Neuronal stem cell (in vitro differentiated cells): ENCODE data around the gene TTLL10.
A peak's percentile ranks its signal among the peaks of the same experiment; 100 is the strongest.

Experiments used
- DNase-seq: peaks from one replicate; pipeline ENCODE4 v3.0.0-alpha.2; 2013; ENCODE audit warnings: low spot score
- H2AFZ ChIP-seq: one replicate; pipeline ENCODE4 v1.6.1; 2013; ENCODE audit warnings: mild to moderate bottlenecking, low read length, inconsistent platforms
- H2AK5ac ChIP-seq: 2 replicates; pipeline ENCODE4 v1.6.1; 2013; ENCODE audit warnings: low read depth, mild to moderate bottlenecking, inconsistent platforms, low read length, moderate library complexity, mixed read lengths
- H2BK120ac ChIP-seq: 2 replicates; pipeline ENCODE4 v1.6.1; 2013; ENCODE audit warnings: low read depth, mild to moderate bottlenecking, inconsistent platforms, low read length, moderate library complexity, mixed read lengths
- H2BK12ac ChIP-seq: one replicate; pipeline ENCODE4 v1.6.1; 2013; ENCODE audit warnings: low read length, inconsistent platforms
- H2BK15ac ChIP-seq: 2 replicates; pipeline ENCODE4 v1.6.1; 2013; ENCODE audit warnings: mild to moderate bottlenecking, low read length, inconsistent platforms, mixed read lengths
- H2BK5ac ChIP-seq: one replicate; pipeline ENCODE4 v1.6.1; 2013; ENCODE audit warnings: inconsistent platforms, mild to moderate bottlenecking, low read length, moderate library complexity
- H3K14ac ChIP-seq: one replicate; pipeline ENCODE4 v1.6.1; 2013; ENCODE audit warnings: low read length, inconsistent platforms
- H3K18ac ChIP-seq: 2 replicates; pipeline ENCODE4 v1.6.1; 2013; ENCODE audit warnings: low read length, inconsistent platforms
- H3K23ac ChIP-seq: 2 replicates; pipeline ENCODE4 v1.6.1; 2013; ENCODE audit warnings: low read depth, mild to moderate bottlenecking, mixed read lengths, low read length, inconsistent platforms; ENCODE audit not compliant: poor library complexity
- H3K27ac ChIP-seq: replicated peaks from 3 replicates; pipeline ENCODE4 v1.5.1; 2013; ENCODE audit warnings: low read length, inconsistent platforms
- H3K27me3 ChIP-seq, 3 experiments: 2 replicates each; pipeline ENCODE4 v1.6.1; 2013; ENCODE audit warnings: low read length in 3 of 3, mild to moderate bottlenecking in 2 of 3, inconsistent platforms in 1 of 3, low read depth in 1 of 3, mixed read lengths in 1 of 3, moderate library complexity in 1 of 3; ENCODE audit not compliant: control insufficient read depth in 3 of 3, insufficient read depth in 3 of 3
- H3K36me3 ChIP-seq, 2 donors: replicated peaks in 1 of 2; 2 replicates each; pipeline ENCODE4 v1.6.1; 2013; ENCODE audit warnings: low read length in 2 of 2; ENCODE audit not compliant: control insufficient read depth in 2 of 2, insufficient read depth in 2 of 2
- H3K4ac ChIP-seq: 2 replicates; pipeline ENCODE4 v1.6.1; 2013; ENCODE audit warnings: inconsistent platforms, mild to moderate bottlenecking, low read length, moderate library complexity
- H3K4me1 ChIP-seq, 2 donors: 1 replicate in 1 of 2; 2 replicates in 1 of 2; pipeline ENCODE4 v1.6.1; 2013; ENCODE audit warnings: low read length in 2 of 2, low read depth in 1 of 2; ENCODE audit not compliant: control insufficient read depth in 2 of 2, insufficient read depth in 1 of 2
- H3K4me2 ChIP-seq: one replicate; pipeline ENCODE4 v1.6.1; 2013; ENCODE audit warnings: mild to moderate bottlenecking, low read length, inconsistent platforms; ENCODE audit not compliant: insufficient read depth, poor library complexity, severe bottlenecking
- H3K4me3 ChIP-seq, 2 donors: 2 replicates each; pipeline ENCODE4 v1.5.1; 2013; ENCODE audit warnings: low read length in 2 of 2, mild to moderate bottlenecking in 2 of 2, inconsistent platforms in 1 of 2, moderate library complexity in 1 of 2
- H3K79me1 ChIP-seq: one replicate; pipeline ENCODE4 v1.6.1; 2013; ENCODE audit warnings: low read depth, mild to moderate bottlenecking, inconsistent platforms, low read length, moderate library complexity
- H3K9ac ChIP-seq: one replicate; pipeline ENCODE4 v1.6.1; 2013; ENCODE audit warnings: mild to moderate bottlenecking, low read depth, low read length, inconsistent platforms; ENCODE audit not compliant: poor library complexity
- H3K9me3 ChIP-seq, 2 donors: replicated peaks in 1 of 2; 2 replicates each; pipeline versions ENCODE3 to v1.6.1; 2013; ENCODE audit warnings: low read length in 2 of 2, mild to moderate bottlenecking in 2 of 2, inconsistent platforms in 1 of 2, low read depth in 1 of 2, mixed read lengths in 1 of 2, moderate library complexity in 1 of 2; ENCODE audit not compliant: control insufficient read depth in 2 of 2, insufficient read depth in 1 of 2
- H4K8ac ChIP-seq: one replicate; pipeline ENCODE4 v1.6.1; 2013; ENCODE audit warnings: low read depth, mild to moderate bottlenecking, inconsistent platforms, low read length, moderate library complexity
- H4K91ac ChIP-seq: one replicate; pipeline ENCODE4 v1.6.1; 2013; ENCODE audit warnings: low read length, low read depth, mild to moderate bottlenecking, inconsistent platforms; ENCODE audit not compliant: poor library complexity
- WGBS, 2 donors: extraction: QIAGEN DNeasy Blood & Tissue Kit; methylation state at CpG; one replicate each; pipeline ENCODE4 v1.1.7; 2013; ENCODE audit warnings: missing lambda C conversion rate in 2 of 2, mixed read lengths in 1 of 2; ENCODE audit not compliant: insufficient read length in 2 of 2, insufficient replicate concordance in 1 of 2; ENCODE audit errors: extremely low coverage in 2 of 2; 5-methylcytosine and 5-hydroxymethylcytosine counted together

Gene TTLL10

DNA sequence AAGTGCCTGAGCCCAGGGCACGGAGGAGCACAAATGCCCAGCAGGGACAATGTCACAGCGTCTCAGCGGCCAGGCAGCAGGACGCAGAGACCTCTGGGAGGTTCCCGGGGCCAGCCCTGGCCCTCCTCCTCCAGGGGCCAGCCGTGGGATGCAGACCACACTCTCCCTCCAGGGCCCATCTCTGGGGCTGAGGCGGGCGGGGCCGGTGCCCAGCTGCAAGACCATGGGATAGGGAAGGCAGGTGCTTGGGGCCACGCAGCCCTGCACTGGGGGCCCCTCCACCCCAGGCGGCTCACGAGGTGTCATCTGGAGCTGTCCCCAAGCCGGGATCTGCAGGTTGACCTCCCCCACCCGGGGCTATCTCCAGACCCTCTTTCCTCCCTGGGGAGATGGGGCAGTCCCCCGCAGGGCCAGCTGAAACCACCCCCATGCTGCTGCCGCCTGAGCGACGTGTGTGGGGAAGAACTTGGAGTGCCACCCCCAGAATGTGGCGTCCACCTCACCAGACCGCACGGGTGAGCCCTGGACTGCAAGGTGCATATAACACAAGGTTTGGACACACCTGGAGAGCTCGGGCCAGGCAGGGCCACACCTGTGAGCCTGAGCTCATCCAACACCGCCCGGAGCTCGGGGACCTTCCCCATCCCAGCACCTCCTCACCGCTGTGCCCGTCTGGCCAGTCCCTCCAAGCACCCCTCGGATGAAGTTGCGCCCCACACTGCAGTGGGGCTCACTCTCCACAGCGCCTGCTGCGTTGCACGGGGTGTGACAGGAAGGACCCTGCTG lies 4.1 kb upstream of the TTLL10 start:
- Histone ChIP-seq H4K8ac (peak overlapping the region; percentile 65), H3K4me1 (peaks cover 20 to 37% of the 10 kb centered on the region in 2 donors), H3K23ac (peak overlapping the region; percentile 73), H3K9me3 (no peaks in the 10 kb centered on the region), H2AK5ac (peak overlapping the region; percentile 99), H3K18ac (peak overlapping the region; percentile 92), H4K91ac (no peak overlapping the region), H3K4me3 (no peak overlapping the region), H3K4me2 (no peak overlapping the region), H2BK120ac (peak overlapping the region; percentile 87), H2BK5ac (peak overlapping the region; percentile 39), H3K79me1 (no peaks in the 10 kb centered on the region), H3K4ac (peak overlapping the region; percentile 84), H2BK12ac (peak overlapping the region; percentile 90), H2BK15ac (peak overlapping the region; percentile 98), H3K27ac (no peak overlapping the region), H3K27me3 (peaks cover 0 to 33% (median 8%) of the 10 kb centered on the region in 3 experiments), H3K36me3 (no peaks in the 10 kb centered on the region), H2AFZ (peak overlapping the region; percentile 49), H3K9ac (peak overlapping the region; percentile 44), H3K14ac (peak overlapping the region; percentile 98)
- no peak for DNase-seq
- WGBS, 2 donors: no CpG with 5 or more reads among the region's 32 CpGs

DNA sequence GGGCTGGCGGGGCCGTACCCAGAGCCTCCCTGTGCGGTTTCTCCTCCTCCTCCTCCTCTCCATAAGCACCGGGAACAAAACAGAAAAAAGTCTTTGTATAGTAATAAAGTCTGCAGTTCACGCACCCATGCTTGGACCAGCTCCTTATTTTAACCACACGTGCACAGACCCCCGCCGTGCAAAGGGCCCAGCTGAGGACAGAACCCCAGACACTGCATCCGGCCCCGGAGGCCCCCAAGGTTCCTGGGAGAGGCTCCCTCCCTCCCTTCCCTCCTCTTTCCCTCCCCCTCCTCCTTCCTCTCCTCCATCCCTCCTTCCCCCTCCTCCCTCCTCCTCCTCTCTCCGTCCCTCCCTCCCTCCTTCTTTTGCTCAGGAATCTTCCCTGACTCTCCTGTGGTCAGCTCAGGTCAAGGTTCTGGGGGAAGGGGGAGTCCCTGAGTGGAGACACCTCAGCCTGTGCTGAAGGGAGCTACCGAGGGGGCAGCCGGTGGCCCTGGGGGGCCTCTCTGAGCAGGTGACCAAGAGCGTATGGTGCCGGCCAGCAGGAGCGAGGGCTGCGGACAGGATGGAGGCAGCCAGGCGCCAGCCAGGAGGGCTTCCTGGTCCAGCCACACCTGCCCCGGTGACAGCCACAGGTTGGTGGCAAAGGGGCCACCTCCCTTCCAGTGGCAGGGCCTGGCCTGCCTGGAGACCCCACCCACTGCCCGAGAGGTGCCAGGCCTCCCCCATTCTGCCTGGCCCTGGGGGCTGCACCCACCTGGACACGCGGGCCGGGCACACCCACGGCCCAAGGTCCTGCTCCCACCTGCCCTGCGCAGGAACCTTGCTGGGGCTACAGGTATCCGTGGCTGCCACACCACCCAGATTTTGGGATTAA lies 3.2 kb upstream of the TTLL10 start:
- no peak overlapping the region for H4K8ac ChIP-seq
- no peak overlapping the region for H4K91ac ChIP-seq
- WGBS, 2 donors: no CpG with 5 or more reads among the region's 26 CpGs
- no peak overlapping the region for H3K4me3 ChIP-seq
- peak overlapping the region; percentile 99 for H2AK5ac ChIP-seq
- peaks cover 0 to 3% of the 10 kb centered on the region in 2 donors for H3K9me3 ChIP-seq
- H3K18ac ChIP-seq: peak overlapping the region; percentile 92
- H3K4ac ChIP-seq: peak overlapping the region; percentile 84
- peak overlapping the region; percentile 94 for H2BK12ac ChIP-seq
- H3K36me3 ChIP-seq: no peaks in the 10 kb centered on the region
- no peak for DNase-seq
- peak overlapping the region; percentile 49 for H2AFZ ChIP-seq
- no peak overlapping the region for H2BK5ac ChIP-seq
- no peaks in the 10 kb centered on the region for H3K79me1 ChIP-seq
- peak overlapping the region; percentile 73 for H3K23ac ChIP-seq
- H2BK15ac ChIP-seq: peak overlapping the region; percentile 98
- no peak overlapping the region for H3K27ac ChIP-seq
- peaks cover 17 to 37% of the 10 kb centered on the region in 2 donors for H3K4me1 ChIP-seq
- H3K14ac ChIP-seq: peak overlapping the region; percentile 98
- H2BK120ac ChIP-seq: peak overlapping the region; percentile 97
- H3K4me2 ChIP-seq: no peak overlapping the region
- no peak overlapping the region for H3K9ac ChIP-seq
- peaks cover 0 to 38% (median 2%) of the 10 kb centered on the region in 3 experiments for H3K27me3 ChIP-seq

- no peak overlapping the region for H2AFZ ChIP-seq
- peak overlapping the region; percentile 99 for H2AK5ac ChIP-seq
- WGBS, 2 donors: no CpG with 5 or more reads among the region's 12 CpGs
- H2BK5ac ChIP-seq: peak overlapping the region; percentile 39
- H3K23ac ChIP-seq: peak overlapping the region; percentile 55
- no peak overlapping the region for H3K14ac ChIP-seq
- peak overlapping the region; percentile 97 for H2BK120ac ChIP-seq
- peaks cover 2% of the 10 kb centered on the region for H3K79me1 ChIP-seq
- H3K4ac ChIP-seq: no peak overlapping the region
- DNase-seq: no peak
- peaks cover 0 to 45% (median 4%) of the 10 kb centered on the region in 3 experiments for H3K27me3 ChIP-seq
- H4K8ac ChIP-seq: no peak overlapping the region
- H4K91ac ChIP-seq: no peak overlapping the region
- no peak overlapping the region for H2BK12ac ChIP-seq
- H2BK15ac ChIP-seq: peak overlapping the region; percentile 69
- H3K9ac ChIP-seq: peak overlapping the region; percentile 4
- H3K18ac ChIP-seq: peak overlapping the region; percentile 59
- no peak overlapping the region for H3K4me2 ChIP-seq
- no peak overlapping the region for H3K4me3 ChIP-seq
- peaks cover 0 to 4% of the 10 kb centered on the region in 2 donors for H3K9me3 ChIP-seq
- no peaks in the 10 kb centered on the region for H3K36me3 ChIP-seq
- no peak overlapping the region for H3K27ac ChIP-seq
- H3K4me1 ChIP-seq: peaks cover 15 to 31% of the 10 kb centered on the region in 2 donors
Measured at GRCh38 chr1:1171161-1171545, 2.5 kb upstream of the TTLL10 start.
